Panc1 (cell line): Measurements from ENCODE around the gene PARD3.

Source experiments
- CTCF ChIP-seq: fragments of 450-650 bp; IDR thresholded peaks from 2 replicates; pipeline ENCODE4 v1.5.1; 2017; ENCODE audit warnings: mild to moderate bottlenecking
- POLR2AphosphoS5 ChIP-seq: IDR thresholded peaks from 2 replicates; pipeline ENCODE4 v1.6.1; 2012; ENCODE audit warnings: mild to moderate bottlenecking, low read depth, low read length, moderate library complexity
- SIN3A ChIP-seq: IDR thresholded peaks from 2 replicates; pipeline ENCODE4 v1.6.1; 2012; ENCODE audit warnings: low read depth, mild to moderate bottlenecking, low read length, moderate library complexity, borderline replicate concordance; ENCODE audit not compliant: insufficient read depth

GRCh38 chr10:34768972-34769330 lies 46.1 kb downstream of the PARD3 start:
- TF ChIP-seq CTCF (no peak), POLR2AphosphoS5 (no peak), SIN3A (no peak)
